PC-9 (cell line): ENCODE results near the gene TMEM123. TPM values are rescaled to one million over a fixed set of nuclear protein-coding genes. Genes with fewer than 3 reads are reported as not detected.
"Not testable (repeated sequence)": the region's sequence is repeated elsewhere in the genome, so short reads cannot be mapped to it uniquely, and the experiment has no call there.

Experiments
- BruUV-seq: library from RNA; stranded (reverse); fragments of 400-500 nt; replicated peaks from 2 replicates; lab custom pipeline; 2021; lab: Mats Ljungman, UMichigan
- CTCF ChIA-PET: fragments of 300-600 bp; sonication (Branson Sonifier 250); formaldehyde crosslinking; loops from one replicate; lab custom pipeline; 2022; ENCODE audit warnings: antibody characterized with exemption; lab: Charles Lee
- POLR2A ChIA-PET: fragments of 300-600 bp; sonication (Branson Sonifier 250); formaldehyde crosslinking; loops from one replicate; lab custom pipeline; 2022; ENCODE audit warnings: antibody characterized with exemption; ENCODE audit not compliant: unreplicated experiment; lab: Charles Lee
- DNase-seq, 2 experiments: peaks; one replicate each; pipeline versions ENCODE4 v3.0.0 to v3.0.0-alpha.2; 2015 to 2022; ENCODE audit warnings: mixed read lengths in 1 of 2
- H2AFZ ChIP-seq: fragments of 200-600 bp; sonication (generic); 2 replicates; pipeline ENCODE4 v1.8.1; 2017; ENCODE audit warnings: antibody characterized with exemption
- H3F3A ChIP-seq: fragments of 200-600 bp; sonication (generic); 2 replicates; pipeline ENCODE4 v1.8.1; 2017; ENCODE audit warnings: antibody characterized with exemption, mild to moderate bottlenecking, low read depth; ENCODE audit not compliant: insufficient read depth
- H3K27ac ChIP-seq: fragments of 200-600 bp; sonication (generic); 2 replicates; pipeline ENCODE4 v1.6.1; 2016; ENCODE audit warnings: mixed run types
- H3K27me3 ChIP-seq: fragments of 200-600 bp; sonication (generic); 2 replicates; pipeline ENCODE4 v1.6.1; 2016; ENCODE audit warnings: low read depth, mixed run types; ENCODE audit not compliant: insufficient read depth
- H3K36me3 ChIP-seq: fragments of 200-600 bp; sonication (generic); 2 replicates; pipeline ENCODE4 v1.6.1; 2016; ENCODE audit warnings: low read depth, mixed run types
- H3K4me1 ChIP-seq: fragments of 200-600 bp; sonication (generic); replicated peaks from 2 replicates; pipeline ENCODE4 v1.6.1; 2016; ENCODE audit warnings: mixed run types; ENCODE audit not compliant: insufficient read depth
- H3K4me2 ChIP-seq: fragments of 200-600 bp; sonication (generic); 2 replicates; pipeline ENCODE4 v1.6.1; 2017; ENCODE audit warnings: mixed run types
- H3K4me3 ChIP-seq: fragments of 200-600 bp; sonication (generic); 2 replicates; pipeline ENCODE4 v1.6.1; 2016; ENCODE audit warnings: mixed run types
- H3K79me2 ChIP-seq: fragments of 200-600 bp; sonication (generic); 2 replicates; pipeline ENCODE4 v1.6.1; 2017; ENCODE audit warnings: low read depth, mixed run types
- H3K9me2 ChIP-seq: fragments of 200-600 bp; sonication (generic); 2 replicates; pipeline ENCODE4 v1.8.1; 2017; ENCODE audit warnings: mild to moderate bottlenecking; ENCODE audit not compliant: insufficient read depth
- H3K9me3 ChIP-seq: fragments of 200-600 bp; sonication (generic); 2 replicates; pipeline ENCODE4 v1.8.1; 2016; ENCODE audit warnings: low read depth; ENCODE audit not compliant: insufficient read depth
- H4K20me1 ChIP-seq: fragments of 200-600 bp; sonication (generic); 2 replicates; pipeline ENCODE4 v1.8.1; 2017; ENCODE audit not compliant: insufficient read depth
- CTCF ChIP-seq: fragments of 200-600 bp; sonication (generic); conservative IDR thresholded peaks from 2 replicates; pipeline ENCODE4 v1.6.1; 2017; ENCODE audit warnings: mixed run types, antibody characterized with exemption, mild to moderate bottlenecking, moderate library complexity
- EZH2 ChIP-seq: fragments of 200-600 bp; sonication (generic); IDR thresholded peaks from 2 replicates; pipeline ENCODE4 v1.8.0; 2017; ENCODE audit warnings: antibody characterized with exemption, low read depth
- intact Hi-C: fragments of 100-400 bp; cut with micrococcal nuclease; formaldehyde crosslinking; loops from one replicate; pipeline ENCODE4 v1.10.0; 2022; ENCODE audit not compliant: unreplicated experiment
- total RNA-seq: library from RNA; stranded (reverse); gene quantifications from 2 replicates; pipeline ENCODE4 v1.2.3, GENCODE V29; 2021

Gene TMEM123
- total RNA-seq, 1 experiment from 2014 or later, result 201 TPM

- no peaks in the 10 kb centered on the region for H3K27me3 ChIP-seq
- no peak for TF ChIP-seq EZH2
- no peak for TF ChIP-seq CTCF
- peaks cover 7% of the 10 kb centered on the region; the same call in 1 of the 2 replicates for H3F3A ChIP-seq
- BruUV-seq, result no TSS peak
- POLR2A ChIA-PET, result interaction anchor here (0.6 kb wide), 1 partner anchor 1001 kb away, joined by 3 read pairs; no protein-coding TSS in a partner anchor
- no peak overlapping the region for H3K4me3 ChIP-seq
- H3K4me1 ChIP-seq, result no peaks in the 10 kb centered on the region
- DNase-seq, result no peak
- no peaks in the 10 kb centered on the region for H3K9me2 ChIP-seq
- no peaks in the 10 kb centered on the region for H3K79me2 ChIP-seq
- no peaks in the 10 kb centered on the region for H3K9me3 ChIP-seq
- H2AFZ ChIP-seq, result no peak overlapping the region
- intact Hi-C loops, result no loop called here
- no peak overlapping the region for H3K4me2 ChIP-seq
- CTCF ChIA-PET, result no interaction called here
- no peaks in the 10 kb centered on the region for H4K20me1 ChIP-seq
- H3K36me3 ChIP-seq, result peaks cover 15% of the 10 kb centered on the region; the same call in 1 of the 2 replicates
- H3K27ac ChIP-seq, result no peak overlapping the region
These were observed 76.7 kb downstream of the TMEM123 start for GRCh38 chr11:102375720-102376399.

- H3K4me3 ChIP-seq, BruUV-seq, H4K20me1 ChIP-seq, H3K27ac ChIP-seq, H2AFZ ChIP-seq, H3F3A ChIP-seq, H3K79me2 ChIP-seq, H3K27me3 ChIP-seq, H3K9me3 ChIP-seq, CTCF ChIA-PET, POLR2A ChIA-PET, H3K4me2 ChIP-seq, H3K4me1 ChIP-seq, H3K9me2 ChIP-seq, DNase-seq, intact Hi-C loops: not testable (repeated sequence)
- peaks cover 15% of the 10 kb centered on the region; the same call in 1 of the 2 replicates for H3K36me3 ChIP-seq
These were observed 77.7 kb downstream of the TMEM123 start for GRCh38 chr11:102374633-102375424.

GRCh38 chr11:102368472-102368871, 84.1 kb downstream of the TMEM123 start:
- H3K4me3 ChIP-seq, result no peak overlapping the region
- H3K79me2 ChIP-seq, result no peaks in the 10 kb centered on the region
- no peaks in the 10 kb centered on the region; the same call in 1 of the 2 replicates for H3K9me3 ChIP-seq
- ChIA-PET POLR2A (no interaction called here), CTCF (no interaction called here)
- no peak for DNase-seq
- intact Hi-C loops, result no loop called here
- no peak overlapping the region for H3K4me2 ChIP-seq
- H3K9me2 ChIP-seq, result no peaks in the 10 kb centered on the region
- no peaks in the 10 kb centered on the region for H3K27me3 ChIP-seq
- no peaks in the 10 kb centered on the region for H3K4me1 ChIP-seq
- no TSS peak for BruUV-seq
- no peak overlapping the region for H3K27ac ChIP-seq
- peaks cover 33% of the 10 kb centered on the region for H3K36me3 ChIP-seq
- no peak for TF ChIP-seq EZH2
- no peak for TF ChIP-seq CTCF
- no peak overlapping the region for H2AFZ ChIP-seq
- peaks cover 19% of the 10 kb centered on the region for H3F3A ChIP-seq
- no peaks in the 10 kb centered on the region for H4K20me1 ChIP-seq
